GM19438 (cell line): ENCODE results near the gene TMEM236.

Source experiments
- ATAC-seq: cut with Tn5 transposase; IDR thresholded peaks from one replicate; pipeline ENCODE4 v1.9.1; 2021; ENCODE audit warnings: low read depth; ENCODE audit not compliant: unreplicated experiment

The TMEM236 gene

GRCh38 chr10:17737027-17737965, 14.7 kb upstream of the TMEM236 start:
- ATAC-seq: no peak

- no peak for ATAC-seq
Observed at GRCh38 chr10:17740668-17741067, 11.3 kb upstream of the TMEM236 start.

DNA sequence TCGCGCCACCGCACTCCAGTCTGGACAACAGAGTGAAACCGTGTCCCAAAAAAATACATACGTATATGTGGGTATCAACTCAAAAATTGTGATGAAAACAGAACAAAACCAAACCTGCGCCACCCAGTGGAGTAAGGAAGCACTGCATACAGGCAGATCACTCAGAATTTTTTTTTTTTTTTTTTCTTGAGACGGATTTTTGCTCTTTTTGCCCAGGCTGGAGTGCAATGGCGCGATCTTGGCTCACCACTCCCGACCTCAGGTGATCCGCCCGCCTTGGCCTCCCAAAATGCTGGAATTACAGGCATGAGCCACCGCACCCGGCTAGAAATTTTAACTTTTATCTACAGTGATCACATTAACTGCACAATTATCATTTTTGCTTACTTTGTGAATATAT, 9.1 kb upstream of the TMEM236 start:
- ATAC-seq: no peak

DNA sequence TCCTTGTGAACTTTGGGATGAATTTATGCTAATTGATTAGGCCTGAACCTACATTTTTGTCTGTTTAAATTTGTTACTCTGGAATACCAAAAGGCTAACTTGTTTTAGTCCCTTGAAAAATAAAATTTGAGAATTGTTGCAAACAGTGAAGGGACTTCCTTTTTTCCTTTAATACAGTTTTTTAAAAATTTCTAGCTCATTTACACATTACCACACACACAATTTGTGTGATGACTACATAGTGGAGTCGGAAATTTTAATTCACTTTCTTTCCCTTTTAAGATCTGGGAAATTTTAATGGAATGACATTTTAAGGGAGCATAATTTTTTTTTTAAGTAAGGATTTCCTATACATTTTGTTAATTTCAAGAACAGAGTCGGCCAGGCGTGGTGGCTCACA, 8.6 kb upstream of the TMEM236 start:
- no peak for ATAC-seq

DNA sequence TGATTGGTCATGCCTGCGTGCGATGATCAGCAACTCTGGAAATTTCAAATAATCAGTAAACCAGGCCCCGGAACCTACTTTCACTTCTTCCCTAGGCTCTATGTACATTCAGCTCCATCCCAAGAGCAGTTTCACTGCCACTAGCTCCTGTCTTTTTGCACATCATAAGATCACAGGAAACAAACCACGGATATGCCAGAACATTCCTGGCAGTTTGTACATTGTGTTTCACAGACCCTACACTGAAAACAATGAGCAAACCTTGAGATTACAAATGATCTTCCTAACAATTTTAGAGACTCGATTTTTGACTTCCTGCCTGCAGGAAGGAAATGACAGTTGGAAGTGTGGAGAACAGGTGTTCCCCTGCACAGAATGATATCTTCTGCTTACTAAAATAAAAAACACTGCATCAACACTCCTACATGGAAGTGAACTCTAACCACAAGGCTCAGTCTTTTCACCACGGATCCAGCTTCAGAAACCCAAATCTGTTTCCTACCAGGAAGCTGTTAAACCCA, 7.6 kb upstream of the TMEM236 start:
- ATAC-seq: no peak

DNA sequence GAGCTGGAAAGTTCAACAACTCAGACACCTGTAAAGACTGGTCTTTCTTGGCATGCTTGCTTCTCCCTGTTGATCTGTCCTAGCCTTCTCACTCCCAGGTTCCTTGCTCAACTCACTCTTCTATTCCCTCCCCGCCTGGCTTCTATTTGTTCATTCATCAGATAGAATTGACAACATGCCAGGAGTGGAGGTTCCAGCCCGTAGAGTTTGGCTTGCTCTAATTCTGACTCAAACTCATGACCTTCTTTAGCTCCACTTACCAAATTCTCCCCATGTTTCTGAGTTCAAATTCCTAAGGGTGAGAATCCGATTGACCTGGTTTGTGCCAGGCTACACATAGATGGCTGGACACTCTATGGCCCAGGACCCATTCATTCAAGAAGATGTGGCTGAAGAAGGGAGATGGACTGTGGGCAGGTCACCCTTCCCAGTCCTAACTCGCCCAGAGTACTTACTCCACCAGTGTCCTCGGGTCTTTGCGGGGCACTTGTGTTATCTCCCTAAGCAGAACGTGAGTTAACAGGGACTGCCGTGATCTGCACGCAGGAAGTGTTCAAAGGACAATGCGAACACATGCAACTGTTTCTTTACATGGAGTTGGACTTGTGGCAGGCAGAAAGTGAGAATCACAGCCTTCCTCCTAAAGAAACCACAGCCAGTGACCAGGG, 4.0 kb upstream of the TMEM236 start:
- ATAC-seq: no peak

DNA sequence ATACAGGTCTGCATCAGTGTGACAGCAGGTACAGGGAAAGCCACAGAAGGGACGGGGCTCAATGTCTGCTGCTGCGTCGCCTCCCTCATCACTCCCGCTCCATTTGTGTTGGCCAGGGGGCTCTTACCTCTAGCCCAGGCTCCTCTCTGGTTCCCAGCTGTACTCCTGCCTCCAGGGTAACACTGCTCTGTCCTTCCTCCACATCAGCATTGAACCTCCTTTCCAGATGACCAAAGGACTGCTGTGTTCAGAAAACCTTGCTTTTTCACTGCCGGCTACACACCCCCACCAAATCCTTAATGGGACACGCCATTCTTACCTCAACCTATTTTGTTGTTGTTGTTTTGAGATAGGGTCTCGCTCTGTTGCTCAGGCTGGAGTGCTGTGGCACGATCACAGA, 2.1 kb upstream of the TMEM236 start:
- no peak for ATAC-seq

- peak; percentile 97 for ATAC-seq
Observed at GRCh38 chr10:17756557-17757217, 4.7 kb downstream of the TMEM236 start.

DNA sequence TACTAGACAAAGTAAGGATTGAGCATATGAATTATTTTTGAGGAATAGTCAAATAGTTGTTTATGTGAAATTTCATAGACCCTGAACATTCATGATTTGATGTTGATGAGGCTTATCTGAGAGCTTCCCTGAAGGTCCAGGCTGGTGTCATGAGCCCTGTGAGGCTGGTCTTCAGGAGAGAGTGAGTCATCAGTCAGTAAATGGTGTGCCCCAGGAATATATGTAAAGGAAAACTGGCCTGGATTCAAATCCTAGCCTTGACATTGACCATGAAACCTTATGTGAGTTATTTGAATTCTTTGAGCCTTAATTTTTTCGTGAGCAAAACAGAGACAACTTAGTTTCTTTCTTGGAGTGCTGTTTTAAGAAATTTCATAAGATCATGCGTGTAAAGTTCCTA, 6.2 kb downstream of the TMEM236 start:
- no peak for ATAC-seq

GRCh38 chr10:17758896-17759295, 6.9 kb downstream of the TMEM236 start:
- no peak for ATAC-seq

DNA sequence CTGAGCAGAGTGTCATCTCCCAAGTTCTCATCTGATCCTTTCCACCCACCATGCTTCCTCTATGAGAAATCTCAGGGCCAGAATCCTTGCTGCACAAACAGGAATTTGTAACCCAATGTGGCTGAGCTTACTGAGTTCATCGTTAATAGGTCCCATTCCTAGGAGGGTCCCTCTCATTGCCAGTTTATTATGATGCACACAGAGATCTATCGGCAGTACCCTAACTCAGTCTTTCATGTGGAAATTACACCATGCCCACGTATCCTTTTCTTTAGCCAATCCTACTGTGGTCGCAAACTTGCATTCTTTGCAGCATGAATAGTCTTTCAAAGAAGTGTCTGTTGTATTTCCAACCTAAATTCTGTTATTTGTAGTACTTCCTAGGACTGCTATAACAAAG, 12.1 kb downstream of the TMEM236 start:
- no peak for ATAC-seq

- ATAC-seq: no peak
Observed at GRCh38 chr10:17765602-17766001, 13.6 kb downstream of the TMEM236 start.

- no peak for ATAC-seq
Observed at GRCh38 chr10:17766731-17767130, 14.7 kb downstream of the TMEM236 start.

GRCh38 chr10:17768496-17768895, 16.5 kb downstream of the TMEM236 start:
- no peak for ATAC-seq

- ATAC-seq: no peak
Observed at GRCh38 chr10:17768957-17769356, 17.0 kb downstream of the TMEM236 start.

GRCh38 chr10:17771017-17771416, 19.0 kb downstream of the TMEM236 start:
- no peak for ATAC-seq

DNA sequence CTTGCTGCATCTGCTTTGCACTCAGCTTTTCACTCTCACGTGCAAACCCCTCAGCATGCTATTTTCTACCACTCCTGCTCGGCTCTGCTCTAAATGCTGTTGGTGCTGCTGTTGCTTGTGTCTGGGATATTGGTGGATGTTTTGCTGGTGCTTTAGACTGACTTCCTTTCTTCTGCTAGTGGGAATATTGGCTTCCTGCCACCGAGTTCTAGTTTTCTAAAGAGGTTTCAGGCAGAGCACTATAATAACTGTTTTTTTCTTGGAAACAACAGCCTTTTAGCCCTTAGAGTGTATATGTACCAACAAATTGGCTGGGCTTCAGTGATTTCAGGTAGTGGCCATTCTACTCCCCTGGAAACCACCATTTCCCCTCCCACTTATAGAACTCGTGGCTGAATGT, 27.8 kb downstream of the TMEM236 start:
- no peak for ATAC-seq

GRCh38 chr10:17780727-17781126, 28.7 kb downstream of the TMEM236 start:
- ATAC-seq: no peak

DNA sequence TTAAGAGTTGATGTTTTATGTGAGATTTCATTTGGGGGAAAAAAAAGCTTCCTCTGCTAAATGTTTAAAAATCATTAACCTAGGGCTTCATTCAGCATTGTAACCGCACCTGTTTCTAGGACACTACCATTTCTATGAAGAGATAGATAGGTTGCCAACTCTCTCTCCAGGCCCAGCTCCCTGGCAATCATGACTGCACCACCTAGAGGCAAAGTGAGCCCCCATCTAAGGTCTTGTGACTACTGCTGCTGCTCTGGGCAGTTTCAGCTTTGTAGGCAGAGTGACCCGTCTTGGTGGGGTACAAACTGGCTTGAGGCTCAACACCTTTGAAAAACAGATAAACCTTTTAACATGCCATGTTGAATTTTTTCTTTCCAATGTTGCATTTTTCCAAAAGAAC, 29.9 kb downstream of the TMEM236 start:
- no peak for ATAC-seq

- no peak for ATAC-seq
Observed at GRCh38 chr10:17782921-17783665, 31.1 kb downstream of the TMEM236 start.
